DOHH2 (cell line): Measurements from ENCODE around the gene BRINP1.
A peak's percentile ranks its signal among the peaks of the same experiment; 100 is the strongest.

ENCODE experiments used
- H3F3A ChIP-seq: fragments of 200-600 bp; sonication (generic), shearing (Covaris generic); 2 replicates; pipeline ENCODE4 v1.6.0; 2016; ENCODE audit warnings: antibody characterized with exemption, mild to moderate bottlenecking; ENCODE audit not compliant: control insufficient read depth, insufficient read depth
- H3K27ac ChIP-seq: fragments of 200-600 bp; sonication (generic); 2 replicates; pipeline ENCODE4 v1.5.1; 2014; ENCODE audit warnings: low read depth, mild to moderate bottlenecking, low read length, moderate library complexity
- H3K27me3 ChIP-seq: fragments of 200-600 bp; sonication (generic); 2 replicates; pipeline ENCODE4 v1.6.1; 2014; ENCODE audit warnings: mild to moderate bottlenecking, low read length, mixed read lengths; ENCODE audit not compliant: control insufficient read depth
- H3K36me3 ChIP-seq: fragments of 200-600 bp; sonication (generic); 2 replicates; pipeline ENCODE4 v1.6.1; 2014; ENCODE audit warnings: mild to moderate bottlenecking, low read length, moderate library complexity, mixed read lengths; ENCODE audit not compliant: control insufficient read depth
- H3K4me1 ChIP-seq: fragments of 200-600 bp; sonication (generic); 2 replicates; pipeline ENCODE4 v1.6.1; 2014; ENCODE audit warnings: mild to moderate bottlenecking, low read length, mixed read lengths; ENCODE audit not compliant: control insufficient read depth
- H3K4me2 ChIP-seq: fragments of 200-600 bp; sonication (generic); 2 replicates; pipeline ENCODE4 v1.6.0; 2014; ENCODE audit warnings: mild to moderate bottlenecking, low read length, moderate library complexity
- H3K4me3 ChIP-seq: fragments of 200-600 bp; sonication (generic); 2 replicates; pipeline ENCODE4 v1.5.1; 2014; ENCODE audit warnings: mild to moderate bottlenecking, low read length, mixed read lengths
- H3K79me2 ChIP-seq: fragments of 200-600 bp; sonication (generic); 2 replicates; pipeline ENCODE4 v1.6.1; 2014; ENCODE audit warnings: mild to moderate bottlenecking, low read length, mixed read lengths; ENCODE audit not compliant: control insufficient read depth
- H3K9me2 ChIP-seq: fragments of 200-600 bp; sonication (generic); replicated peaks from 2 replicates; pipeline ENCODE4 v1.6.1; 2014; ENCODE audit warnings: mild to moderate bottlenecking, low read length, mixed read lengths; ENCODE audit not compliant: control insufficient read depth
- H3K9me3 ChIP-seq: fragments of 200-600 bp; sonication (generic); 2 replicates; pipeline ENCODE4 v1.6.1; 2014; ENCODE audit warnings: antibody characterized with exemption, low read length, mixed read lengths; ENCODE audit not compliant: control insufficient read depth, insufficient read depth
- H4K20me1 ChIP-seq: fragments of 200-600 bp; sonication (generic); 2 replicates; pipeline ENCODE4 v1.6.0; 2014; ENCODE audit warnings: low read depth, mild to moderate bottlenecking, antibody characterized with exemption, low read length, moderate library complexity; ENCODE audit not compliant: control insufficient read depth, insufficient read depth
- EZH2phosphoT487 ChIP-seq: fragments of 200-600 bp; sonication (generic); IDR thresholded peaks from 2 replicates; pipeline ENCODE4 v1.6.1; 2017; ENCODE audit warnings: borderline replicate concordance, mild to moderate bottlenecking, antibody characterized with exemption, low read length, moderate library complexity, mixed read lengths
- TF ChIP-seq, protein P1 (sequence below): fragments of 200-600 bp; sonication (generic); IDR thresholded peaks from one replicate; pipeline ENCODE4 v1.5.1; 2014; ENCODE audit warnings: antibody characterized with exemption, mild to moderate bottlenecking, low read depth, low read length; ENCODE audit not compliant: poor library complexity, severe bottlenecking

BRINP1 gene

DNA sequence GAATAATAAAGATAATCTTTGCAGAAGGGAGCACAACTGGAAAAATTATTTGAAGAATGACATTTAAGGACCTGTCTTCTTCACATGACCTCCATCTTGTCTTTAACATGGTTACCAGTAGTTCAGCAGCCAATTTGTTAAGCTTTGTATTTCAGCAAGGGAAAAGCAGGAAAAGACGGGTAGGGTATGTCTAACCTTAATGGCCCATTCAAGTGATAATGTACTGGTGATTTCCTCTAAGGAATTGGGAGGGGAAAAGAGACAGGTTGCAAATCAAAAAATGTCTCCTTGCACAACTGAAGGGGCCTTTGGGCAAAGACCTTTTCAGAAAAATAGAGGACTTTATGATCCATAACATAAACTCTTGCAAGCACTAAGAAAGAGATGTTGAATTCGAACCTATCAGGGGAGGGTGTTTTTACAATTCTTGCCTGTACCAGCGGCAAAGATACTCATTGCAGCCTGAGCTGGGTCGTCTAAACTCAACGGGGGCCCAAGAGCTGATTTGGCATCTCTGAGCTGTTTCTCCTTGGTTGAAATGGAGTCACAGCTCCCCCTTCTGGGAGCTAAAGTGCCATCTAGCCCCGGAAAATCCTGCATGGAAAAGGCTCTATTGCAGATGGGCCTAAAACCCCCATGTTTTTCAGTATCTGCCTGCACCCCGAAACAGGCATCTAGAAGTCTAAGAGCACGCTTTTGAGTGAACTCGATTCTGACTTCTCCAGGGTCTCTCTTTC is 3.8 kb downstream of the BRINP1 start:
- Histone ChIP-seq H3K36me3 (no peaks in the 10 kb centered on the region), H3K79me2 (no peaks in the 10 kb centered on the region), H3K4me2 (no peak overlapping the region), H3K4me3 (no peak overlapping the region), H3K9me2 (no peaks in the 10 kb centered on the region), H3K4me1 (no peaks in the 10 kb centered on the region), H3K27ac (no peak overlapping the region), H4K20me1 (no peaks in the 10 kb centered on the region), H3K9me3 (no peaks in the 10 kb centered on the region), H3K27me3 (no peaks in the 10 kb centered on the region), H3F3A (no peaks in the 10 kb centered on the region)
- TF ChIP-seq, protein P1, sequence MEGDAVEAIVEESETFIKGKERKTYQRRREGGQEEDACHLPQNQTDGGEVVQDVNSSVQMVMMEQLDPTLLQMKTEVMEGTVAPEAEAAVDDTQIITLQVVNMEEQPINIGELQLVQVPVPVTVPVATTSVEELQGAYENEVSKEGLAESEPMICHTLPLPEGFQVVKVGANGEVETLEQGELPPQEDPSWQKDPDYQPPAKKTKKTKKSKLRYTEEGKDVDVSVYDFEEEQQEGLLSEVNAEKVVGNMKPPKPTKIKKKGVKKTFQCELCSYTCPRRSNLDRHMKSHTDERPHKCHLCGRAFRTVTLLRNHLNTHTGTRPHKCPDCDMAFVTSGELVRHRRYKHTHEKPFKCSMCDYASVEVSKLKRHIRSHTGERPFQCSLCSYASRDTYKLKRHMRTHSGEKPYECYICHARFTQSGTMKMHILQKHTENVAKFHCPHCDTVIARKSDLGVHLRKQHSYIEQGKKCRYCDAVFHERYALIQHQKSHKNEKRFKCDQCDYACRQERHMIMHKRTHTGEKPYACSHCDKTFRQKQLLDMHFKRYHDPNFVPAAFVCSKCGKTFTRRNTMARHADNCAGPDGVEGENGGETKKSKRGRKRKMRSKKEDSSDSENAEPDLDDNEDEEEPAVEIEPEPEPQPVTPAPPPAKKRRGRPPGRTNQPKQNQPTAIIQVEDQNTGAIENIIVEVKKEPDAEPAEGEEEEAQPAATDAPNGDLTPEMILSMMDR: peak; percentile 59
- no peak for TF ChIP-seq EZH2phosphoT487

DNA sequence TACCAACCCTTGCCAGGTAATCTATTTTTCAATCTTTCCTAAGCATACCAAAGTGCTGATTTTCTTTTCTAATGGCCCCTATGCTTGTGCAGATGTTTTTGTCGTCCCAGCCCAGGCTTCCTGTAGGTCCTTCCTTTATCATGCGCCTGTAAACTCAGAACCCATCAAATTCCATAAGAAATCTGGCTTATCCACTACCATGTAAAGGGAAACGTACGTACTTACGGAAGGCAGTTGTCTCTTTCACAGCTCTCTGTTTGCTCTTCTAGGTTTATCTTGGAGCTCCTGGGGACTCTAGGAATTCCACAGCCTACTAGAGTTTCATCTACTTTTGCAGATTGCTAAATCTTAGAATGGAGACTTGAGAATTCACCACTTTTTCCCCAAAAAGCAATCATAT is 9.0 kb downstream of the BRINP1 start:
- no peak for TF ChIP-seq EZH2phosphoT487
- TF ChIP-seq, protein P1: no peak
- Histone ChIP-seq H3K4me2 (no peak overlapping the region), H3K79me2 (no peaks in the 10 kb centered on the region)

DNA sequence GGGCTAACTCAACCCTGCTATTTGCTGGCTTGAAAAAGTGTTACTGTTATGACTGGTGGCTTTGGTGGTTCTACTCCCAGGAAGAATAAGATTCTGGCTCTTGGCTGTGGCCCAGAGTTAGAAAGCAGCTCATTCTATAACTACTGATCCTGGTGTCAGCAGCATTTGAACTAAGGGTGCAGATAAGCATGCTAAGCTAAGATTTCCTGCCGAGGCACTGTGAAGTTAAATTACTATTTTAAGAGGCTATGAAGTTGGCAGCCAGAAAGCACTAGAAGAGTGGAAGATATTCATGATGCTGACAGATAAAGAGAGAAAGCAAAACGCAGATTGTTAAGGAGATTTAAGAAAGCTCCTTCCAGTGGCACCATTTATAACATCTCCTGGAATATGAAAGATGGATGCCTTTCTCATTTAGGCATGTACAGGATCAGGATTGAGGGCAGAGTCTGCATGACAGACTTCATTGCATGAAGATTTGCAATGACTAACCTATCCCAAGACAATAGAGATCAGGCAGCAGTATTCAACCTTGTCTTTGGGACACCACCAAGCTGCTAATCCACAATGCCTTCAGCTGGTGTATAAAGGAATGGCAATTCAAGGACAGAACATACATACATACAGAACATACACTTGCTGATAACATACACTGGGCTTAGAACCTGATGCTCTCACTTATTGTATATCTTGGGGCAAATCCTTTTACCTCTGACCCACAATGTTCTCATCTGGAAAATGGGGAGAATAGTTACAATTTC is 11.7 kb downstream of the BRINP1 start:
- H3K79me2 ChIP-seq: no peaks in the 10 kb centered on the region
- H3K4me3 ChIP-seq: no peak overlapping the region
- H3K9me2 ChIP-seq: no peaks in the 10 kb centered on the region
- TF ChIP-seq, protein P1: no peak
- TF ChIP-seq EZH2phosphoT487: no peak
- no peaks in the 10 kb centered on the region for H3K9me3 ChIP-seq
- no peaks in the 10 kb centered on the region for H3K4me1 ChIP-seq
- H3K27me3 ChIP-seq: no peaks in the 10 kb centered on the region
- H3F3A ChIP-seq: no peaks in the 10 kb centered on the region
- H3K27ac ChIP-seq: no peak overlapping the region
- H3K4me2 ChIP-seq: no peak overlapping the region
- no peaks in the 10 kb centered on the region for H4K20me1 ChIP-seq
- H3K36me3 ChIP-seq: no peaks in the 10 kb centered on the region

More for the DNA sequence above, 9.0 kb downstream of the BRINP1 start:
- no peak overlapping the region for H3K4me3 ChIP-seq
- no peaks in the 10 kb centered on the region for H4K20me1 ChIP-seq
- H3K9me2 ChIP-seq: no peaks in the 10 kb centered on the region
- no peaks in the 10 kb centered on the region for H3K4me1 ChIP-seq
- H3F3A ChIP-seq: no peaks in the 10 kb centered on the region
- no peaks in the 10 kb centered on the region for H3K27me3 ChIP-seq
- H3K36me3 ChIP-seq: no peaks in the 10 kb centered on the region
- H3K27ac ChIP-seq: no peak overlapping the region
- H3K9me3 ChIP-seq: no peaks in the 10 kb centered on the region
